SK-N-SH (cell line): Measurements from ENCODE around the gene CD86. TPM values are rescaled to one million over a fixed set of nuclear protein-coding genes. Genes with fewer than 3 reads are reported as not detected.

Source experiments
- CTCF ChIA-PET: fragments of 300-600, 350-600 bp; formaldehyde crosslinking; extraction: SDS; loops from one replicate; lab custom pipeline; 2021; lab: Yijun Ruan, JAX
- POLR2A ChIA-PET: fragments of 350-600 bp; sonication (Branson Sonifier 250); formaldehyde crosslinking; extraction: SDS; loops from one replicate; lab custom pipeline; 2020; ENCODE audit warnings: antibody characterized with exemption, inconsistent platforms; lab: Yijun Ruan, JAX
- DNase-seq: peaks from one replicate; pipeline ENCODE4 v3.0.0; 2012
- H2AFZ ChIP-seq: fragments of 200-600 bp; sonication (generic); 2 replicates; pipeline ENCODE4 v1.8.1; 2016; ENCODE audit warnings: antibody characterized with exemption, mild to moderate bottlenecking, low read depth
- H3F3A ChIP-seq: fragments of 200-600 bp; sonication (generic); replicated peaks from 2 replicates; pipeline ENCODE3; 2016; ENCODE audit warnings: antibody characterized with exemption, mild to moderate bottlenecking; ENCODE audit not compliant: insufficient read depth
- H3K27ac ChIP-seq, 2 experiments: fragments of 200-500 bp in 1 of 2; fragments of 200-600 bp in 1 of 2; sonication (Bioruptor generic) in 1 of 2; sonication (generic), shearing (Covaris generic) in 1 of 2; 2 replicates each; pipeline versions ENCODE4 v1.5.1 to v1.6.1; 2014 to 2016; ENCODE audit warnings: low read depth in 2 of 2, inconsistent platforms in 1 of 2, low read length in 1 of 2, mild to moderate bottlenecking in 1 of 2, mixed read lengths in 1 of 2
- H3K27me3 ChIP-seq: fragments of 200-600 bp; sonication (generic), shearing (Covaris generic); 2 replicates; pipeline ENCODE4 v1.6.1; 2016; ENCODE audit warnings: mixed run types; ENCODE audit not compliant: insufficient read depth
- H3K36me3 ChIP-seq, 2 experiments: fragments of 200-500 bp in 1 of 2; fragments of 200-600 bp in 1 of 2; sonication (Bioruptor generic) in 1 of 2; sonication (generic) in 1 of 2; replicated peaks in 1 of 2; 2 replicates each; pipeline versions ENCODE3 to v1.5.1; 2014 to 2016; ENCODE audit warnings: low read length in 1 of 2, mild to moderate bottlenecking in 1 of 2; ENCODE audit not compliant: insufficient read depth in 2 of 2, control insufficient read depth in 1 of 2
- H3K4me1 ChIP-seq, 2 experiments: fragments of 200-500 bp in 1 of 2; fragments of 200-600 bp in 1 of 2; sonication (Bioruptor generic) in 1 of 2; sonication (generic), shearing (Covaris generic) in 1 of 2; 2 replicates each; pipeline versions ENCODE4 v1.5.1 to v1.6.1; 2014 to 2016; ENCODE audit warnings: low read depth in 1 of 2, low read length in 1 of 2, mixed run types in 1 of 2; ENCODE audit not compliant: insufficient read depth in 2 of 2, control insufficient read depth in 1 of 2
- H3K4me2 ChIP-seq: fragments of 200-600 bp; sonication (generic), shearing (Covaris generic); 2 replicates; pipeline ENCODE4 v1.6.1; 2017; ENCODE audit warnings: mixed run types
- H3K4me3 ChIP-seq, 2 experiments: fragments of 200-500 bp in 1 of 2; fragments of 200-600 bp in 1 of 2; sonication (Bioruptor generic) in 1 of 2; sonication (generic), shearing (Covaris generic) in 1 of 2; 2 replicates each; pipeline versions ENCODE4 v1.5.1 to v1.8.1; 2014 to 2016; ENCODE audit warnings: low read depth in 2 of 2, inconsistent platforms in 1 of 2, low read length in 1 of 2, mild to moderate bottlenecking in 1 of 2, mixed read lengths in 1 of 2, moderate library complexity in 1 of 2
- H3K79me2 ChIP-seq: fragments of 200-600 bp; sonication (generic); 2 replicates; pipeline ENCODE4 v1.8.1; 2017; ENCODE audit warnings: mild to moderate bottlenecking; ENCODE audit not compliant: insufficient read depth
- H3K9ac ChIP-seq: fragments of 200-600 bp; sonication (generic); 2 replicates; pipeline ENCODE4 v1.6.1; 2017; ENCODE audit warnings: mixed run types
- H3K9me2 ChIP-seq: fragments of 200-600 bp; sonication (generic); 2 replicates; pipeline ENCODE4 v1.6.1; 2017; ENCODE audit warnings: mixed run types
- H3K9me3 ChIP-seq: fragments of 200-600 bp; sonication (generic); 2 replicates; pipeline ENCODE4 v1.6.1; 2017; ENCODE audit warnings: mixed run types, mild to moderate bottlenecking, moderate library complexity
- H4K20me1 ChIP-seq: fragments of 200-600 bp; sonication (generic); 2 replicates; pipeline ENCODE4 v1.6.1; 2017; ENCODE audit warnings: mild to moderate bottlenecking, mixed run types; ENCODE audit not compliant: insufficient read depth
- CHD2 ChIP-seq: fragments of 150-350 bp; IDR thresholded peaks from 2 replicates; pipeline ENCODE4 v1.6.1; 2018; ENCODE audit warnings: low read length; ENCODE audit not compliant: partially characterized antibody
- EP300 ChIP-seq, 2 experiments: IDR thresholded peaks; 2 replicates each; pipeline versions ENCODE4 v1.4.0 to v1.6.1; 2012; ENCODE audit warnings: borderline replicate concordance in 1 of 2, low read depth in 1 of 2, low read length in 1 of 2
- EZH2phosphoT487 ChIP-seq: fragments of 200-600 bp; sonication (generic); IDR thresholded peaks from 2 replicates; pipeline ENCODE4 v1.6.1; 2017; ENCODE audit warnings: low read depth, mixed run types, mild to moderate bottlenecking, antibody characterized with exemption, moderate library complexity, borderline replicate concordance
- FOXM1 ChIP-seq: IDR thresholded peaks from 2 replicates; pipeline ENCODE4 v1.4.0; 2012; ENCODE audit warnings: low read depth, mild to moderate bottlenecking
- GATA2 ChIP-seq: sonication (generic); formaldehyde crosslinking; IDR thresholded peaks from 2 replicates; pipeline ENCODE4 v1.5.0; 2020; ENCODE audit warnings: mild to moderate bottlenecking, missing genetic modification reagents
- MXI1 ChIP-seq: IDR thresholded peaks from 2 replicates; pipeline ENCODE4 v1.6.1; 2012; ENCODE audit warnings: mild to moderate bottlenecking, low read depth, low read length, improper control_type of control experiment
- NFIC ChIP-seq: IDR thresholded peaks from 2 replicates; pipeline ENCODE4 v1.4.0; 2012; ENCODE audit warnings: borderline replicate concordance
- RAD21 ChIP-seq: IDR thresholded peaks from 2 replicates; pipeline ENCODE4 v1.6.1; 2012; ENCODE audit warnings: mild to moderate bottlenecking, low read length
- SMC3 ChIP-seq: IDR thresholded peaks from 2 replicates; pipeline ENCODE4 v1.6.1; 2012; ENCODE audit warnings: low read depth, low read length, improper control_type of control experiment
- YY1 ChIP-seq: IDR thresholded peaks from 2 replicates; pipeline ENCODE4 v1.4.0; 2012; ENCODE audit warnings: low read depth, mild to moderate bottlenecking
- WGBS: methylation state at CpG from one replicate; pipeline ENCODE4 v1.1.6; 2017; ENCODE audit warnings: low lambda C conversion rate; 5-methylcytosine and 5-hydroxymethylcytosine counted together
- polyA plus RNA-seq, 3 experiments: library from polyadenylated mRNA; depleted of rRNA; stranded (reverse); fragments of >200 nt; gene quantifications; 2 replicates each; pipeline ENCODE4 v1.2.3, GENCODE V29; 2012
- TF ChIP-seq, protein P1 (sequence below): fragments of 200-600 bp; sonication (generic); IDR thresholded peaks from 2 replicates; pipeline ENCODE4 v1.6.1; 2017; ENCODE audit warnings: antibody characterized with exemption, mild to moderate bottlenecking, moderate library complexity

Gene CD86
- polyA plus RNA-seq, 1 of the 3 experiments (the other 2 are of a cell fraction) = not detected

DNA sequence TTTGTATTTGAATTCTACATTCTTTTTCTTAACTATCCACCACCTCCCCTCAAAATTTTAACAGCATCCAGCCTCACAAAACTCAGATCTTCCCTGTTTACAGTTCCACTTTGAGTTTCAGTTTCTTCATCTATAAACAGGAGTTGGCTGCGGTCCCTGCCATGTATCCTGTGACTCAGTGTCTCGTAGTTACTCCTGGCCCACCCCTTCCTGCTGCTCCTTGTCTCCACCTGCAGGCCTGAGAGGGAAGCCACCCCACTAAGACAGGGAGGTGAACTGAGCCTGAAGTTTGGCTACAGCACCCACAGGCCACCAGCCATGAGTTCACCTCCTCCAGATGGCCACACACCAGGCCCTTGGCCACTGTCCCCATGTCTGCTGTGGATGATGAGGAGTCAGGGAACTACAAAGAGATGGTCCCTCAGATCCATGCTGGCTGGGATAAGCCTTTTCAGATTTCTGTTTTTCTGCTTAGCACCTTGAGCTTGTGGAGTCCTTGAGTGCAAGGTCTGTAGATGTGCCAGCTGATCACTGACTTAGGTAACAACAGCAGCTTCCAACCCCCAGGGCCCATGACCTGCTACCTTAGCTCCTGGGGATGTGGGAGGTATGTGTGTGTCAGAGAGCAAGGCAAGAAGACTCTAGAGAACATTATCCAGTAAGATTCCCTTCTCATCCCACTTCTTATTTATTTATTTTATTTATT lies 37.5 kb downstream of the CD86 start:
- no peaks in the 10 kb centered on the region for H3K9me2 ChIP-seq
- no peak overlapping the region for H2AFZ ChIP-seq

DNA sequence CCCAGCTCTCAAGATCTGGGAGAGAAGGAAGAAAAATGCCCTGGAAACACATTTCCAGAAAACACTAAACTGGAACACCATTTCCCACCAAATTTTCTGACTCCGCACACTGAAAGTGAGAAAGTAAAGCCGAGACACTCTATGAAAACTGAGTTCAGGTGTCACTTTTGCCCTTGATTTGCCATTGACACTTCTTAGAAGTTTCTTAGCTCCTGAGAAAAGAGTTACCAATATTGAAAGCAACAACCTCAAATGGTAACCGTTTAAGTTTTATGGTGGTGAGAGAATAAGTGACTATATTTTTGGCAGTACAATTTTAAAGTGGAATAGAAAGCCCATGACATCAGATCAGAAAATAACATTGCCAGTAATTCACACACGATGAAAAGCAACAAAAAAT lies 39.0 kb downstream of the CD86 start:
- no peaks in the 10 kb centered on the region for H3K4me1 ChIP-seq
- no peak overlapping the region for H3K9ac ChIP-seq
- H3K27ac ChIP-seq = no peak overlapping the region
- POLR2A ChIA-PET = no interaction called here
- H4K20me1 ChIP-seq = no peaks in the 10 kb centered on the region
- no peaks in the 10 kb centered on the region for H3K9me3 ChIP-seq
- H3K27me3 ChIP-seq = peaks cover 11% of the 10 kb centered on the region; the same call in 1 of the 2 replicates
- H2AFZ ChIP-seq = no peak overlapping the region
- no peak overlapping the region for H3K4me3 ChIP-seq
- H3K79me2 ChIP-seq = no peaks in the 10 kb centered on the region
- no peak overlapping the region for H3K4me2 ChIP-seq
- no peaks in the 10 kb centered on the region for H3F3A ChIP-seq
- CTCF ChIA-PET = no interaction called here
- DNase-seq = no peak
- H3K9me2 ChIP-seq = no peaks in the 10 kb centered on the region
- TF ChIP-seq EP300 (IDR thresholded peaks at IDR 0.05; ENCODE audit: borderline replicate concordance in 1 of 2, low read depth in 1 of 2, low read length in 1 of 2) (no peak), FOXM1 (no peak)
- TF ChIP-seq, all 33 proteins: peak for 0
- H3K36me3 ChIP-seq = no peaks in the 10 kb centered on the region
- WGBS = 27% methylated on average over 4 of the region's 4 CpGs

More for the DNA sequence above, 37.5 kb downstream of the CD86 start:
- Histone ChIP-seq H3K79me2 (no peaks in the 10 kb centered on the region), H4K20me1 (no peaks in the 10 kb centered on the region), H3K4me3 (no peak overlapping the region; a peak in 1 of 4 replicates), H3F3A (no peaks in the 10 kb centered on the region), H3K36me3 (no peaks in the 10 kb centered on the region), H3K9ac (no peak overlapping the region), H3K27me3 (no peaks in the 10 kb centered on the region; the same call in 1 of the 2 replicates), H3K4me1 (no peaks in the 10 kb centered on the region), H3K27ac (no peak overlapping the region), H3K9me3 (no peaks in the 10 kb centered on the region), H3K4me2 (peak overlapping the region; percentile 19; the same call in 1 of the 2 replicates)
- WGBS = 15% methylated on average over 2 of the region's 2 CpGs
- ChIA-PET POLR2A (no interaction called here), CTCF (interaction anchor here (1.0 kb wide), 1 partner anchor 11 kb away, joined by 5 read pairs; no protein-coding TSS in a partner anchor)
- no peak for DNase-seq
- TF ChIP-seq EZH2phosphoT487 = no peak
- 0 out of 2 replicates have a peak, but pooled peaks have one; percentile 17 for TF ChIP-seq RAD21
- TF ChIP-seq, protein P1, sequence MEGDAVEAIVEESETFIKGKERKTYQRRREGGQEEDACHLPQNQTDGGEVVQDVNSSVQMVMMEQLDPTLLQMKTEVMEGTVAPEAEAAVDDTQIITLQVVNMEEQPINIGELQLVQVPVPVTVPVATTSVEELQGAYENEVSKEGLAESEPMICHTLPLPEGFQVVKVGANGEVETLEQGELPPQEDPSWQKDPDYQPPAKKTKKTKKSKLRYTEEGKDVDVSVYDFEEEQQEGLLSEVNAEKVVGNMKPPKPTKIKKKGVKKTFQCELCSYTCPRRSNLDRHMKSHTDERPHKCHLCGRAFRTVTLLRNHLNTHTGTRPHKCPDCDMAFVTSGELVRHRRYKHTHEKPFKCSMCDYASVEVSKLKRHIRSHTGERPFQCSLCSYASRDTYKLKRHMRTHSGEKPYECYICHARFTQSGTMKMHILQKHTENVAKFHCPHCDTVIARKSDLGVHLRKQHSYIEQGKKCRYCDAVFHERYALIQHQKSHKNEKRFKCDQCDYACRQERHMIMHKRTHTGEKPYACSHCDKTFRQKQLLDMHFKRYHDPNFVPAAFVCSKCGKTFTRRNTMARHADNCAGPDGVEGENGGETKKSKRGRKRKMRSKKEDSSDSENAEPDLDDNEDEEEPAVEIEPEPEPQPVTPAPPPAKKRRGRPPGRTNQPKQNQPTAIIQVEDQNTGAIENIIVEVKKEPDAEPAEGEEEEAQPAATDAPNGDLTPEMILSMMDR = peak; percentile 57
- peak; percentile 31 for TF ChIP-seq SMC3
- no peak for TF ChIP-seq NFIC
- TF ChIP-seq MXI1 = no peak

- H3K9me3 ChIP-seq = no peaks in the 10 kb centered on the region
- H3K4me3 ChIP-seq = no peak overlapping the region
- H3K27me3 ChIP-seq = peaks cover 13% of the 10 kb centered on the region; the same call in 1 of the 2 replicates
- 0% methylated on average over 2 of the region's 2 CpGs for WGBS
- H2AFZ ChIP-seq = no peak overlapping the region
- DNase-seq = no peak
- H3K9ac ChIP-seq = no peak overlapping the region
- ChIA-PET CTCF (no interaction called here), POLR2A (no interaction called here)
- H3K4me1 ChIP-seq = no peaks in the 10 kb centered on the region
- no peaks in the 10 kb centered on the region for H3K36me3 ChIP-seq
- H3K4me2 ChIP-seq = no peak overlapping the region
- no peaks in the 10 kb centered on the region for H3K9me2 ChIP-seq
- no peaks in the 10 kb centered on the region for H3K79me2 ChIP-seq
- H4K20me1 ChIP-seq = no peaks in the 10 kb centered on the region
- H3K27ac ChIP-seq = no peak overlapping the region
- TF ChIP-seq YY1 (no peak), CHD2 (no peak), GATA2 (CRISPR knock-in tag) (no peak)
- TF ChIP-seq, protein P1 = no peak
- no peaks in the 10 kb centered on the region for H3F3A ChIP-seq
Measured at GRCh38 chr3:122094693-122095092, 39.5 kb downstream of the CD86 start.
